ENCODE data around the gene MRPS34. TPM values are rescaled to one million over a fixed set of nuclear protein-coding genes. Genes with fewer than 3 reads are reported as not detected.

MRPS34 gene
- total RNA-seq, 6 experiments from 2014 or later = 122 to 161 (median 132) TPM

DNA sequence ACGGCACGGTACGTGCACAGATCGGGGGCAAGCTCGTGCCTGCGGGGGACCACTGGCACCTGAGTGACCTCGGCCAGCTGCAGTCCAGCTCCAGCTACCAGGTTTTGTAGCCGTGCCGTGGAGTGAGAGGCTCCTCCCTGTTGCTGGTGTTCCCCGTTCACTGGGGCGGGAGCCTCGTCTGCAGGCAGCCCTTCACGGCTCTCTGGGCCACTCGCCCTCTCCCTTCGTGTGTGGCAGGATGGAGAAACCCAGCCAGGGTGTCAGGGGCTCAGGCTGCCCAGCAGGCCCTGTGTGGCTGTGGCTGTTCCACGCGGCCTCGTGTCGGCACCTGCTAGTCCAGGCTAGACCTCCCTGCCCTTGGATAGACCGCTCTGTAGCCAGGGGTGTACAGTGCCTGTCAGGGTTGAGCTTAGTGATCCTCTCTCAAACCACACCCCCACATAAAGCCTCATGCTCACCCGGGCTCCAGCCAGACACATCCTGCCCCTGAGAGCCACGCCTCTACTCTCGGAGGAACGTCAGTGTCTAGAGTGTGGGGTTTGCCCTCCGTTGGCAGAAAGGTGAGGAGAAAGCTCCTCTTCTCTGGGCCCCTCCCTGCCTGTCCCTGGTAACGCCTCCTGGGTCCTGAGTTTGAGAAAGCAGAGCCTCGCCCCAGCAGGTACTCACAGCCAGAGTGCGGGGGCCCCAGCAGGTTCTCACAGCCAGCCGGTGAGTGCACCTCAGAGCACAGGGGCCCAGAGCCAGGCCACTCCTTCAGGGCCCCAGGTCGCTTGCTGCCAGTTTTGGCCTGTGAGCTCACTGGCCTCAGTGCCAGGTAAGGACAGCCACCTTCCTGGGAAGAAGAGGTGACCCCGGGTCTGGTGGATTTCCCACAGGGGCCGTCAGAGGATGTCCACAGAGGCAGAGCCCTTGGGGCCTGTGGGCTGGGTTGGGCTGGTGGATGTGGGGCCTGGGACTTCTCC is 29.3 kb downstream of the MRPS34 start:
- no peak for DNase-seq
- H3K4me3 Mint-ChIP-seq = no peak overlapping the region
- no peak overlapping the region for H3K27ac Mint-ChIP-seq
- H3K36me3 Mint-ChIP-seq (ENCODE audit: low read depth) = peaks cover 5% of the 10 kb centered on the region
- peaks cover 21% of the 10 kb centered on the region for H3K4me1 Mint-ChIP-seq (ENCODE audit: low read depth)
- no peaks in the 10 kb centered on the region for H3K9me3 Mint-ChIP-seq
- TF ChIP-seq, protein P1, sequence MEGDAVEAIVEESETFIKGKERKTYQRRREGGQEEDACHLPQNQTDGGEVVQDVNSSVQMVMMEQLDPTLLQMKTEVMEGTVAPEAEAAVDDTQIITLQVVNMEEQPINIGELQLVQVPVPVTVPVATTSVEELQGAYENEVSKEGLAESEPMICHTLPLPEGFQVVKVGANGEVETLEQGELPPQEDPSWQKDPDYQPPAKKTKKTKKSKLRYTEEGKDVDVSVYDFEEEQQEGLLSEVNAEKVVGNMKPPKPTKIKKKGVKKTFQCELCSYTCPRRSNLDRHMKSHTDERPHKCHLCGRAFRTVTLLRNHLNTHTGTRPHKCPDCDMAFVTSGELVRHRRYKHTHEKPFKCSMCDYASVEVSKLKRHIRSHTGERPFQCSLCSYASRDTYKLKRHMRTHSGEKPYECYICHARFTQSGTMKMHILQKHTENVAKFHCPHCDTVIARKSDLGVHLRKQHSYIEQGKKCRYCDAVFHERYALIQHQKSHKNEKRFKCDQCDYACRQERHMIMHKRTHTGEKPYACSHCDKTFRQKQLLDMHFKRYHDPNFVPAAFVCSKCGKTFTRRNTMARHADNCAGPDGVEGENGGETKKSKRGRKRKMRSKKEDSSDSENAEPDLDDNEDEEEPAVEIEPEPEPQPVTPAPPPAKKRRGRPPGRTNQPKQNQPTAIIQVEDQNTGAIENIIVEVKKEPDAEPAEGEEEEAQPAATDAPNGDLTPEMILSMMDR (IDR thresholded peaks at IDR 0.05) = no peak
- H3K27me3 Mint-ChIP-seq (ENCODE audit: insufficient read depth) = peaks cover 2% of the 10 kb centered on the region; the same call in 1 of the 2 replicates

DNA sequence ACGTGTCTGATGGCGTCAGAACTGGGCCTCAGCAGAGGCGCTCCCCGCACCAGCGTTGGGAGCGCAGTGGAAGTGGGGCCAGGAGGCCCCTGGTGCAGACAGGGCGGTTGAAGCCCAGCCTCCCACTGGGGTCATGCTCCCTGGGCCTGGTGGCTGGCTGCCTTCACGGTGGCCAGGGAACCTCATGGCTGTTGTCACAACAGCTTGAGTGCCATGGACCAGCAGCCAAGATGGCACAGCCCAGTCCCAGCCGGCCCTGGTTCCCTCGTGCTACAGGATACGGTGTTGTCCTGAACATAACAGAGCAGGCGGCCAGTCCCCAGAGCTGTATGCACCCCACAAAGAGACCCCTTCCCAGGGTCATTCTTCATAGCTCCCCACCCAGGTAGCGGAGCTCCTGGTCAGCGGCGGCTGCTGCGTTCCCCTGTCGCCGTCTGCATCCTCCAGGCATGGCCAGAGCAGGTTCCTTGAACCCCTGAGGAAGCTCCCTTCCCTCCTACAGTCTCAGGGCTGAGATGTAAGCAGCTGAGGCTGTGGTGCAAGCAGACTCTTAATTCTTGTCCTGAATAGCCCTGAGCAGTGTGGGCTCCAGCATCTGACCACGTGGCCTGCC is 31.3 kb downstream of the MRPS34 start:
- TF ChIP-seq, protein P1 (IDR thresholded peaks at IDR 0.05) = no peak
- Mint-ChIP-seq H3K36me3 (ENCODE audit: low read depth) (peaks cover 5% of the 10 kb centered on the region), H3K27me3 (ENCODE audit: insufficient read depth) (no peaks in the 10 kb centered on the region), H3K9me3 (no peaks in the 10 kb centered on the region), H3K4me3 (no peak overlapping the region), H3K4me1 (ENCODE audit: low read depth) (peaks cover 21% of the 10 kb centered on the region), H3K27ac (no peak overlapping the region)
- no peak for DNase-seq

DNA sequence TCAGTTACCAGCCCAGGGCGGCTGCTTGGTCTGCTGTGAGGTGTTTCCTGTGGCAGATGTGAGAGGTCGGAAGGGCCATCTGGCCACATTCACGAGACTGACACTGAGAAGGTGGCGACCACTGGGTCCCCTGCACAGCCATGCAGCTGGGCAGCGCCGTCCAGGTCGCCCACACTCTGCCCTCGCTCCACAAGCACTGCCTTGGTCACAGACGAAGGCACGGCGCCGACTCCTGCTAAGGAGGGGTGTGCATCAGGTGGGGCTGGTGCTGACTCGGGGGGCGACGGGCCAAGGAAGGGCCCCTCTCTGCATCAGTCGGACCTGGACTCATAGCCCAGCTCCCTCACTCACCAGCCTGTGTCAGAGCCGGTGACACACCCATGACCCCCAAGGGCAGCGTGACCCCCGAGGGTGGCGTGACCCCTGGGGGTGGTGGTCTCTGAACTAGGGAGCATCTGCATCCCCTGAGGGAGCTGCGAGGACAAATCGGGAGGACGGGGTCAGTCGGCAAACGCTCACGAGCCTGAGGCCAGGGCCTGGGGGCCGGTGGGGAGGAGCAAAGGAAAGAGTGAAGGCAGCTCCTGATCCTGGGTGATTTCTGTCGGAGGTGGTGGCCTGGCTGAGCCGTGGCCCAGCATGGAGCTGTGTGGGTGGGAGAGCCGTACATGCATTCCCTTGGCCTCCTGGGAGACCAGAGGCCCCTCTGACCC is 32.0 kb downstream of the MRPS34 start:
- peaks cover 14% of the 10 kb centered on the region for H3K4me1 Mint-ChIP-seq (ENCODE audit: low read depth)
- TF ChIP-seq, protein P1 (IDR thresholded peaks at IDR 0.05) = no peak
- H3K36me3 Mint-ChIP-seq (ENCODE audit: low read depth) = peaks cover 5% of the 10 kb centered on the region
- no peak for DNase-seq
- no peak overlapping the region for H3K27ac Mint-ChIP-seq
- no peak overlapping the region for H3K4me3 Mint-ChIP-seq
- no peaks in the 10 kb centered on the region for H3K27me3 Mint-ChIP-seq (ENCODE audit: insufficient read depth)
- no peaks in the 10 kb centered on the region for H3K9me3 Mint-ChIP-seq

DNA sequence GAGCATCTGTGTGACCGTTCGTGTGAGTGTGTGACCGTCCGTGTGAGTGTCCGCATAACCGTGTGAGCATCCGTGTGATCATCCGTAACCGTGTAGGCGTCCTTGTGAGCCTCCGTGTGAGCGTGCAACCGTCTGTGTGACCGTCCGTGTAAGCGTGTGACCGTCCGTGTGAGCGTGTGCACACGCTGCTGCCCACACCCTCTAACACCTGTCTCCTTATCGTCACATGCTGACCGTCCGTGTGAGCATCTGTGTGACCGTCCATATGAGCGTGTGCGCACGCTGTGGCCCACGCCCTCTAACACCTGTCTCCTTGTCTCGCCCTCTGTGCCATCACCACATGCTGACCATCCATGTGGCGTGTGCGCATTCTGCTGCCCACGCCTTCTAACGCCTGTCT is 32.7 kb downstream of the MRPS34 start:
- Mint-ChIP-seq H3K4me1 (ENCODE audit: low read depth) (peaks cover 7% of the 10 kb centered on the region), H3K27ac (no peak overlapping the region), H3K27me3 (ENCODE audit: insufficient read depth) (no peaks in the 10 kb centered on the region), H3K4me3 (no peak overlapping the region), H3K9me3 (no peaks in the 10 kb centered on the region), H3K36me3 (ENCODE audit: low read depth) (peaks cover 5% of the 10 kb centered on the region)
- TF ChIP-seq, protein P1 (IDR thresholded peaks at IDR 0.05) = no peak
- DNase-seq = no peak

DNA sequence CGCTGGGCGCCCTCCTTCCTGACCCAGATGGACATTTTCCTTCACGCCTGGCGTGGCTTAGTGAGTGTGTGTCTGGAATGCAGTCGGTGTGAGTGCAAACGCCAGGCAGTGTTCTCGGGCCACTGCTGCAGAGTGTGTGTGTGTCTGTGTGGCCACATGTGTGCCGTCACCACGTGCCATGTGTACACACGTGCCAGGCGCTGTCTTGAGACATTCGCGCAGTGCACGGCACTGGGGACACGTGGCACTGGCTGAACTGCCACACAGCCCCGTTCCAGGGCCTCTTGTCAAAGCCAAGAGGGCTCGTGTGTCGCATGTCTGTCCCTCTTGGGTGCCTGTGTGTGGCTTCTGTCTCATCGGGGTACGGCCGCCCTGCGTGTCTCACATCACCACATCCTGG is 38.1 kb downstream of the MRPS34 start:
- DNase-seq = no peak
- Mint-ChIP-seq H3K36me3 (ENCODE audit: low read depth) (peaks cover 5% of the 10 kb centered on the region; the same call in 1 of the 2 replicates), H3K9me3 (no peaks in the 10 kb centered on the region), H3K4me1 (ENCODE audit: low read depth) (no peaks in the 10 kb centered on the region), H3K27me3 (ENCODE audit: insufficient read depth) (peaks cover 2% of the 10 kb centered on the region; the same call in 1 of the 2 replicates), H3K27ac (no peak overlapping the region; the same call in 1 of the 2 replicates), H3K4me3 (no peak overlapping the region)
- TF ChIP-seq, protein P1 (IDR thresholded peaks at IDR 0.05) = no peak
